Kidney (tissue), 14 donors: Measurements from ENCODE around the gene MYH15. TPM values are rescaled to one million over a fixed set of nuclear protein-coding genes. Genes with fewer than 3 reads are reported as not detected.

Source experiments
- DNase-seq, 5 donors: peaks; one replicate each; pipeline ENCODE4 v3.0.0-alpha.2; 2013 to 2020
- FAIRE-seq: peaks from 2 replicates; lab custom pipeline; 2012; peaks lifted over from hg19 to GRCh38; lab: Jason Lieb, UNC
- H3K27ac ChIP-seq, 2 donors: one replicate each; pipeline ENCODE4 v1.7.0; 2013; ENCODE audit warnings: low read depth in 2 of 2, low read length in 2 of 2, inconsistent platforms in 1 of 2
- H3K27me3 ChIP-seq: one replicate; pipeline ENCODE4 v1.7.1; 2013; ENCODE audit warnings: low read length, inconsistent platforms; ENCODE audit not compliant: control insufficient read depth, insufficient read depth
- H3K36me3 ChIP-seq, 3 donors: one replicate each; pipeline versions ENCODE4 v1.7.0 to v1.7.1; 2013; ENCODE audit warnings: low read length in 3 of 3, control low read depth in 1 of 3, inconsistent platforms in 1 of 3; ENCODE audit not compliant: insufficient read depth in 3 of 3, control insufficient read depth in 2 of 3
- H3K4me1 ChIP-seq, 3 donors: one replicate each; pipeline versions ENCODE4 v1.7.0 to v1.7.1; 2013; ENCODE audit warnings: low read length in 3 of 3, inconsistent platforms in 1 of 3, low read depth in 1 of 3; ENCODE audit not compliant: control insufficient read depth in 2 of 3, insufficient read depth in 2 of 3
- H3K4me3 ChIP-seq, 3 donors: one replicate each; pipeline versions ENCODE4 v1.7.0 to v1.8.1; 2013; ENCODE audit warnings: low read length in 3 of 3, control low read depth in 1 of 3, inconsistent platforms in 1 of 3
- H3K9ac ChIP-seq, 3 donors: one replicate each; pipeline versions ENCODE4 v1.7.0 to v1.7.1; 2013; ENCODE audit warnings: low read length in 3 of 3, control low read depth in 1 of 3, inconsistent platforms in 1 of 3
- H3K9me3 ChIP-seq, 3 donors: one replicate each; pipeline versions ENCODE4 v1.7.0 to v1.7.1; 2013; ENCODE audit warnings: low read length in 3 of 3, control low read depth in 1 of 3, inconsistent platforms in 1 of 3; ENCODE audit not compliant: control insufficient read depth in 2 of 3, insufficient read depth in 1 of 3
- CTCF ChIP-seq: IDR thresholded peaks from 3 replicates; pipeline ENCODE4 v1.5.1; 2012; ENCODE audit warnings: mild to moderate bottlenecking, moderate library complexity, borderline replicate concordance; ENCODE audit not compliant: insufficient read depth; ENCODE audit errors: extremely low read depth
- intact Hi-C: fragments of 100-400 bp; cut with DNase I; formaldehyde crosslinking; loops from one replicate; pipeline ENCODE4 v1.11.1; 2022
- polyA plus RNA-seq: library from polyadenylated mRNA; stranded (reverse); fragments of 350-450 nt; fragmentation: Illumina TruSeq; extraction: RNeasy Lipid Tissue Mini Kit (QIAGEN cat#74804); gene quantifications from one replicate; pipeline ENCODE4 v1.2.3, GENCODE V29; 2014; ENCODE audit warnings: low read depth, low replicate concordance; ENCODE audit not compliant: insufficient read depth
- total RNA-seq: library from RNA; stranded (reverse); fragmentation: NEBNext Ultra II Directional; extraction: Animal tissue kit (Norgen Biotek cat#: 25700); gene quantifications from one replicate; pipeline ENCODE4 v1.2.1, GENCODE V29; 2021
- donor health status: control.
- donor health status: control.
- donor health status: control.
- donor health status: control.
- donor health status: control.
- donor health status: DM: yes; HTN: yes; CAD: no.
- donor health status: Normal renal cell carcinoma (clear cell type).

MYH15 gene
- total and polyA plus RNA-seq, 2 donors from 2014 or later, result 0.44 TPM; not detected in 1

- TF ChIP-seq CTCF, result no peak
- Histone ChIP-seq H3K9me3 (no peaks in the 10 kb centered on the region), H3K4me3 (no peak overlapping the region), H3K36me3 (no peaks in the 10 kb centered on the region), H3K27me3 (no peaks in the 10 kb centered on the region), H3K27ac (no peak overlapping the region), H3K4me1 (no peaks in the 10 kb centered on the region), H3K9ac (no peak overlapping the region)
- DNase-seq (peak in 1 of 5 donors; percentile 6), FAIRE-seq (no peak)
- intact Hi-C loops, result no loop called here
These were observed 134.4 kb downstream of the MYH15 start for GRCh38 chr3:108376026-108376425.

- no peak for FAIRE-seq
- H3K4me1 ChIP-seq, result no peaks in the 10 kb centered on the region
- intact Hi-C loops, result no loop called here
These were observed 151.4 kb downstream of the MYH15 start for GRCh38 chr3:108359011-108359410.

GRCh38 chr3:108357042-108357441 is 153.4 kb downstream of the MYH15 start:
- no peak for FAIRE-seq
- no peak overlapping the region for H3K9ac ChIP-seq
- DNase-seq, result no peak
- TF ChIP-seq CTCF, result no peak
- no peaks in the 10 kb centered on the region for H3K9me3 ChIP-seq
- no peaks in the 10 kb centered on the region for H3K36me3 ChIP-seq
- no peak overlapping the region for H3K27ac ChIP-seq
- no peaks in the 10 kb centered on the region for H3K27me3 ChIP-seq
- intact Hi-C loops, result no loop called here
- H3K4me3 ChIP-seq, result no peak overlapping the region
- H3K4me1 ChIP-seq, result no peaks in the 10 kb centered on the region

More at GRCh38 chr3:108359011-108359410, 151.4 kb downstream of the MYH15 start:
- Histone ChIP-seq H3K4me3 (no peak overlapping the region), H3K27ac (no peak overlapping the region), H3K9ac (no peak overlapping the region), H3K27me3 (no peaks in the 10 kb centered on the region), H3K9me3 (no peaks in the 10 kb centered on the region), H3K36me3 (no peaks in the 10 kb centered on the region)
- TF ChIP-seq CTCF, result no peak
- DNase-seq, result no peak

- H3K36me3 ChIP-seq, result no peaks in the 10 kb centered on the region
- FAIRE-seq (no peak), DNase-seq (no peak)
- no peaks in the 10 kb centered on the region for H3K27me3 ChIP-seq
- no peak for TF ChIP-seq CTCF
- H3K4me3 ChIP-seq, result no peak overlapping the region
- H3K27ac ChIP-seq, result no peak overlapping the region
- no peak overlapping the region for H3K9ac ChIP-seq
- no peaks in the 10 kb centered on the region for H3K9me3 ChIP-seq
- H3K4me1 ChIP-seq, result no peaks in the 10 kb centered on the region
- intact Hi-C loops, result no loop called here
These were observed 155.8 kb downstream of the MYH15 start for GRCh38 chr3:108354562-108354961.
